ENCODE results near the gene PDE3B.

GRCh38 chr11:14727746-14728145, 84.1 kb downstream of the PDE3B start:
- TF ChIP-seq CTCF (IDR thresholded peaks at IDR 0.05) (no peak), POLR2A (IDR thresholded peaks at IDR 0.05) (no peak)

Data from testis (tissue), 2 donors.